DND-41 (cell line): Measurements from ENCODE around the gene GZMM.

Source experiments
- ATAC-seq: fragments of 200-7000 bp; cut with Tn5 transposase; 3 replicates; pipeline ENCODE4 v1.9.1; 2021; ENCODE audit warnings: low read depth; ENCODE audit not compliant: insufficient read depth
- DNase-seq: peaks from one replicate; pipeline ENCODE4 v3.0.0-alpha.2; 2020
- H2AFZ ChIP-seq: 2 replicates; pipeline ENCODE4 v1.6.0; 2012; ENCODE audit warnings: low read depth, low read length
- H3K27ac ChIP-seq: 2 replicates; pipeline ENCODE4 v1.5.1; 2012; ENCODE audit warnings: low read length, inconsistent platforms
- H3K27me3 ChIP-seq: fragments of 200-600 bp; sonication (generic); 2 replicates; pipeline ENCODE4 v1.6.0; 2012; ENCODE audit warnings: low read length, mild to moderate bottlenecking, inconsistent platforms; ENCODE audit not compliant: insufficient read depth, poor library complexity
- H3K36me3 ChIP-seq: 2 replicates; pipeline ENCODE4 v1.5.1; 2012; ENCODE audit warnings: low read length, inconsistent platforms; ENCODE audit not compliant: insufficient read depth
- H3K4me1 ChIP-seq: 2 replicates; pipeline ENCODE4 v1.5.1; 2012; ENCODE audit warnings: mild to moderate bottlenecking, low read length; ENCODE audit not compliant: insufficient read depth
- H3K4me2 ChIP-seq: 2 replicates; pipeline ENCODE4 v1.6.0; 2012; ENCODE audit warnings: mild to moderate bottlenecking, moderate library complexity, low read length, inconsistent platforms; ENCODE audit not compliant: insufficient read depth
- H3K4me3 ChIP-seq, 2 experiments: fragments of 200-600 bp in 1 of 2; shearing (Covaris generic) in 1 of 2; 2 replicates each; pipeline ENCODE4 v1.5.1; 2012 to 2016; ENCODE audit warnings: inconsistent platforms in 2 of 2, low read length in 2 of 2, mild to moderate bottlenecking in 2 of 2, low read depth in 1 of 2, moderate library complexity in 1 of 2
- H3K79me2 ChIP-seq: 2 replicates; pipeline ENCODE4 v1.6.0; 2012; ENCODE audit warnings: low read length, inconsistent platforms; ENCODE audit not compliant: insufficient read depth
- H3K9ac ChIP-seq: 2 replicates; pipeline ENCODE4 v1.6.0; 2012; ENCODE audit warnings: low read depth, mild to moderate bottlenecking, inconsistent platforms, low read length, moderate library complexity
- H3K9me3 ChIP-seq: 2 replicates; pipeline ENCODE4 v1.5.1; 2012; ENCODE audit warnings: low read length, moderate library complexity, mild to moderate bottlenecking, inconsistent platforms; ENCODE audit not compliant: insufficient read depth, severe bottlenecking
- H4K20me1 ChIP-seq: 2 replicates; pipeline ENCODE4 v1.6.0; 2012; ENCODE audit warnings: low read length; ENCODE audit not compliant: insufficient read depth
- CTCF ChIP-seq: IDR thresholded peaks from 2 replicates; pipeline ENCODE4 v1.5.1; 2012; ENCODE audit warnings: borderline replicate concordance, low read length, moderate library complexity, mild to moderate bottlenecking; ENCODE audit not compliant: poor library complexity, severe bottlenecking; ENCODE audit errors: extremely low read depth
- EZH2 ChIP-seq: IDR thresholded peaks from 3 replicates; pipeline ENCODE4 v1.6.1; 2012; ENCODE audit warnings: borderline replicate concordance, low read depth, mild to moderate bottlenecking, moderate library complexity, low read length, inconsistent platforms; ENCODE audit not compliant: severe bottlenecking

Gene GZMM

DNA sequence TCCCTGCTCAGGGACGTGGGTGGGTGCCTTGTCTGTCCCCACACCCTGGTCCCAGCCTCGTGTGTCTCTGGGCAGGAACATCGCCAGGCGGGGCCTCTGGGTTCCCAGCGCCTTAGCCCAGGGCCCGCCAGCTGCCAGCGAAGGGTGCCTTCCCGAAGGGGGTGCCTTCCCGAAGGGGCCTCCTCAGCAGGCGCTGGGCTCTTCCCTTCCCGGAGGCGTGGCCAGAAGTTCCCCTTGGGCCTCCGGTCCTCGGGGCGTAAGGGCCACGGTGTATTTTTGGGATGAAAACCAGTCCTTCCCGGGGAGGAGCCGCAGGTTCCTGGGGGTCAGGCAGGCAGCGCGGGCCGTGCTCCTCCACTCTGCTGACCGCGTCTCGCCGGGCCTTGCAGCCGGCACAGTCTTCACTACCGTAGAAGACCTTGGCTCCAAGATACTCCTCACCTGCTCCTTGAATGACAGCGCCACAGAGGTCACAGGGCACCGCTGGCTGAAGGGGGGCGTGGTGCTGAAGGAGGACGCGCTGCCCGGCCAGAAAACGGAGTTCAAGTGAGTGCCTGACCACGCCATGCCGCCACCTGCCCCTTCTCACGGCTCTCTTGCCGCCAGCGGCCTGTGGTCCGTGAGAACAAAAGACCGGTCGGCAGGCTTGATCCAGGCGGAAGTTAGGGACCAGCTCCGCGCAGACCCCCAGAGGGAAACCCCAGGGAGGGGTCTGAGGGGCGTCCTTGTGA lies 35.4 kb downstream of the GZMM start:
- H3K36me3 ChIP-seq = peaks cover 73% of the 10 kb centered on the region
- no peaks in the 10 kb centered on the region for H3K27me3 ChIP-seq
- peaks cover 21% of the 10 kb centered on the region for H3K4me1 ChIP-seq
- H3K79me2 ChIP-seq = peaks cover 66% of the 10 kb centered on the region
- peaks cover 88% of the 10 kb centered on the region for H4K20me1 ChIP-seq
- no peaks in the 10 kb centered on the region for H3K9me3 ChIP-seq
- no peak overlapping the region for H2AFZ ChIP-seq
- no peak for DNase-seq
- no peak overlapping the region for H3K27ac ChIP-seq
- no peak overlapping the region for H3K4me3 ChIP-seq
- ATAC-seq = no peak
- no peak overlapping the region for H3K9ac ChIP-seq
- no peak overlapping the region for H3K4me2 ChIP-seq
- TF ChIP-seq EZH2 = no peak
- TF ChIP-seq CTCF = no peak

DNA sequence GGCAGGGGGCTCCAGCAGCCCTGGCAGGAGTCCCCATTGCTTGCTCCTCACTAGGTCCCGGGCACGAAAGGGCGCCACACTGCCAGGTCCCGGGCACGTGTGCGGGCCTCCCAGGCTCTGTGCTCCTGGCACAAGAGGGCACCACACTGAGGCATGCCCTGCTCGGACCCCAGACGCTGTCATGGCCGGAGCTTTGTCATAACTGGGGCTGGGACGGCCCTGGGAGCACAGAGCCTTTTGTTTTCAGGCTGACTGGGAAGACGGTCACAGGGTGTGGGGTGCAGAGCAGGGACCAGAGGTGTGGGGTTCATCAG lies 35.9 kb downstream of the GZMM start:
- peaks cover 88% of the 10 kb centered on the region for H4K20me1 ChIP-seq
- DNase-seq (no peak), ATAC-seq (no peak)
- H2AFZ ChIP-seq = no peak overlapping the region
- H3K27me3 ChIP-seq = no peaks in the 10 kb centered on the region
- H3K79me2 ChIP-seq = peaks cover 61% of the 10 kb centered on the region
- H3K27ac ChIP-seq = no peak overlapping the region
- TF ChIP-seq CTCF (no peak), EZH2 (no peak)
- H3K9ac ChIP-seq = no peak overlapping the region
- H3K4me1 ChIP-seq = peaks cover 16% of the 10 kb centered on the region
- H3K4me2 ChIP-seq = no peak overlapping the region
- no peak overlapping the region for H3K4me3 ChIP-seq
- no peaks in the 10 kb centered on the region for H3K9me3 ChIP-seq
- H3K36me3 ChIP-seq = peaks cover 69% of the 10 kb centered on the region

- Histone ChIP-seq H3K27me3 (no peaks in the 10 kb centered on the region), H3K79me2 (peaks cover 55% of the 10 kb centered on the region), H3K9ac (no peak overlapping the region), H4K20me1 (peaks cover 83% of the 10 kb centered on the region), H3K4me2 (no peak overlapping the region), H3K36me3 (peaks cover 65% of the 10 kb centered on the region), H3K27ac (no peak overlapping the region), H3K4me3 (no peak overlapping the region), H3K9me3 (no peaks in the 10 kb centered on the region), H2AFZ (no peak overlapping the region), H3K4me1 (peaks cover 11% of the 10 kb centered on the region; the same call in 1 of the 2 replicates)
- TF ChIP-seq EZH2 (no peak), CTCF (no peak)
- DNase-seq (no peak), ATAC-seq (no peak)
Observed at GRCh38 chr19:580274-580835, 36.5 kb downstream of the GZMM start.
